BJ (cell line): ENCODE results near the gene PIGK. TPM values are rescaled to one million over a fixed set of nuclear protein-coding genes. Genes with fewer than 3 reads are reported as not detected.
A peak's percentile ranks its signal among the peaks of the same experiment; 100 is the strongest.
"Not testable (repeated sequence)": the region's sequence is repeated elsewhere in the genome, so short reads cannot be mapped to it uniquely, and the experiment has no call there.

Source experiments
- CTCF ChIA-PET: fragments of 350-600 bp; formaldehyde crosslinking; extraction: SDS; loops from one replicate; lab custom pipeline; 2021; ENCODE audit warnings: antibody characterized with exemption, inconsistent platforms; lab: Yijun Ruan, JAX
- POLR2A ChIA-PET: fragments of 300-600 bp; sonication (Branson Sonifier 250); formaldehyde crosslinking; extraction: SDS; loops from one replicate; lab custom pipeline; 2021; ENCODE audit warnings: antibody characterized with exemption; lab: Charles Lee
- DNase-seq: peaks from one replicate; pipeline ENCODE4 v3.0.0-alpha.2; 2011; ENCODE audit warnings: low read depth
- H3K27me3 ChIP-seq: 2 replicates; pipeline ENCODE4 v1.6.0; 2011; ENCODE audit warnings: low read length; ENCODE audit not compliant: control insufficient read depth, insufficient read depth
- H3K36me3 ChIP-seq: 2 replicates; pipeline ENCODE4 v1.5.1; 2011; ENCODE audit warnings: low read length; ENCODE audit not compliant: control insufficient read depth, insufficient read depth
- H3K4me3 ChIP-seq: 2 replicates; pipeline ENCODE4 v1.5.1; 2011; ENCODE audit warnings: low read depth, mild to moderate bottlenecking, control low read depth, low read length
- polyA plus RNA-seq: library from polyadenylated mRNA; depleted of rRNA; stranded (reverse); fragments of >200 nt; gene quantifications from 2 replicates; pipeline ENCODE4 v1.2.3, GENCODE V29; 2011
- TF ChIP-seq, protein P1 (sequence below): IDR thresholded peaks from 2 replicates; pipeline ENCODE4 v1.5.1; 2011; ENCODE audit warnings: low read depth, mild to moderate bottlenecking, control low read depth, inconsistent platforms, low read length, moderate library complexity; ENCODE audit not compliant: insufficient read depth

PIGK gene
- polyA plus RNA-seq, 1 experiment = 12.7 TPM

DNA sequence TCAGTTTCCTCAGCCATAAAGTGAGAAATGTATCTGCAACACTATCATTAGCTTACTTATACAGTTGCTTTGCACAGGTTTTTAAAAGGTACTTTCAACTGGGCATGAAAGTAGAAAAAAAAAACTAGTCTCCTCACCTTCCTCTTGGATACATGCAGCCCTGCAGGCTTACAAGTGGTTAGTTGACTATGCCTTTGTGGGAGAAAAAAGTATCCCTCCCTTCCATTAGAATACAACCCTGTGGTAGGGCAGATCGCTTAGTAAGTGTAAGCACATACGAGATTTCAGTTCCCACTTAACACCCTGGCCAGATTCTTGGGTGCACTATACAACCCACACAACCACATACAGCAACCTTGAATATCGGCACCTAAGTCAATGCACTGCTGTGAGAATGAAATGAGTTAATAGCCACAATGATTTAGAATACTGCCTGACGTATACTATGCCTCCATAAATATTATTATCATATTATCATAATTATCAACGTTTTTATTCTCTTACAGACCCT lies 54.7 kb downstream of the PIGK start:
- no peak overlapping the region for H3K4me3 ChIP-seq
- TF ChIP-seq, protein P1, sequence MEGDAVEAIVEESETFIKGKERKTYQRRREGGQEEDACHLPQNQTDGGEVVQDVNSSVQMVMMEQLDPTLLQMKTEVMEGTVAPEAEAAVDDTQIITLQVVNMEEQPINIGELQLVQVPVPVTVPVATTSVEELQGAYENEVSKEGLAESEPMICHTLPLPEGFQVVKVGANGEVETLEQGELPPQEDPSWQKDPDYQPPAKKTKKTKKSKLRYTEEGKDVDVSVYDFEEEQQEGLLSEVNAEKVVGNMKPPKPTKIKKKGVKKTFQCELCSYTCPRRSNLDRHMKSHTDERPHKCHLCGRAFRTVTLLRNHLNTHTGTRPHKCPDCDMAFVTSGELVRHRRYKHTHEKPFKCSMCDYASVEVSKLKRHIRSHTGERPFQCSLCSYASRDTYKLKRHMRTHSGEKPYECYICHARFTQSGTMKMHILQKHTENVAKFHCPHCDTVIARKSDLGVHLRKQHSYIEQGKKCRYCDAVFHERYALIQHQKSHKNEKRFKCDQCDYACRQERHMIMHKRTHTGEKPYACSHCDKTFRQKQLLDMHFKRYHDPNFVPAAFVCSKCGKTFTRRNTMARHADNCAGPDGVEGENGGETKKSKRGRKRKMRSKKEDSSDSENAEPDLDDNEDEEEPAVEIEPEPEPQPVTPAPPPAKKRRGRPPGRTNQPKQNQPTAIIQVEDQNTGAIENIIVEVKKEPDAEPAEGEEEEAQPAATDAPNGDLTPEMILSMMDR = no peak
- no peaks in the 10 kb centered on the region for H3K36me3 ChIP-seq
- no peak for DNase-seq
- CTCF ChIA-PET = no interaction called here
- no peaks in the 10 kb centered on the region for H3K27me3 ChIP-seq
- POLR2A ChIA-PET = no interaction called here

DNA sequence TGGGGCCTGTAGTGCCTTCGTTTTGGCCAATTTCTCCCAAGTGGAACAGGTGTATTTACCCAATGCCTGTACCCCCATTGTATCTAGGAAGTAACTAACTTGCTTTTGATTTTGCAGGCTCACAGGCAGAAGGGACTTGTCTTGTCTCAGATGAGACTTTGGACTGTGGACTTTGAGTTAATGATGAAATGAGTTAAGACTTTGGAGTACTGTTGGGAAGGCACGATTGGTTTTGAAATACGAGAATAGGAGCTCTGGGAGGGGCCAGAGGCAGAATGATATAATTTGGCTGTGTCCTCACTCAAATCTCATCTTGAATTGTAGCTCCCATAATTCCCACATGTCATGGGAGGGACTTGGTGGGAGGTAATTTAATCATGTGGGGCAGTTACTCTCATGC lies 59.5 kb downstream of the PIGK start:
- CTCF ChIA-PET = interaction anchor here (1.0 kb wide), 1 partner anchor 12 kb away, joined by 3 read pairs; no protein-coding TSS in a partner anchor
- POLR2A ChIA-PET, DNase-seq, H3K4me3 ChIP-seq, H3K27me3 ChIP-seq, H3K36me3 ChIP-seq: not testable (repeated sequence)

DNA sequence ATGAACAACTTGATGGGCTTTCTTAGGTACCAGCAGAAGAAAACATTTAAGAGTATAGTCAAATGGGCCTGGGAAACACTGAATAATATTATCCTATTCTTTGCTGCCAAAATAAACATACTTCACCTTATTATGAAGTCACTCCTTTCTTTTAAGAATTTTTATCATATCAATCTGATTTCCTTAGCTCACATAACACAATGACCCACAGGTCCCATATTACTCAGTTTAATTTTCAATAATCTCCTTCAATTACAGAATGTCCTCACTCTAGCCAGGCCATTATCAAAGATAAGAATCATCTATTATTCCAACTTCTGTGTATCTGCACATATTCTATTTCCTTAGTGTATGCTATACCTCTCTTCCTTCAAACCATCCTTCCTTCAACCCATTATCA lies 63.0 kb downstream of the PIGK start:
- DNase-seq = no peak

DNA sequence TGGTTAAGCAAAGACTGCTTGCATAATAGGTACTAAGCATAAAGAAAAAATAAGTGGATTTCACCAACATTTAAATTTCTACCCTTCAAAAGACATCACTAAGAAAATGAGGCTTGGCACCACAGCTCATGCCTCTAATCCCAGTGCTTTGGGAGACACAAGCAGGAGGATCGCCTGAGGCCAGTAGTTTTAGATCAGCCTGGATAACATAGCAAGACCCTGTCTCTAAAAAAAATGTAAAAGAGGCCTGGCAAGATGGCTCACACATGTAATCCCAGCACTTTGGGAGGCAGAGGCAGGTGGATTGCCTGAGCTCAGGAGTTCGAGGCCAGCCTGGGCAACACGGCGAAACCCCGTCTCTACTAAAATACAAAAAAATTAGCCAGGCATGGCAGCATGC lies 73.0 kb downstream of the PIGK start:
- ChIA-PET POLR2A (no interaction called here), CTCF (interaction anchor here (1.2 to 5.3 kb wide), 3 partner anchors 281 to 993 kb away, joined by 3 to 25 read pairs (median 9); no protein-coding TSS in a partner anchor)
- H3K4me3 ChIP-seq = no peak overlapping the region
- H3K36me3 ChIP-seq = no peaks in the 10 kb centered on the region
- TF ChIP-seq, protein P1 = no peak
- DNase-seq = no peak
- no peaks in the 10 kb centered on the region for H3K27me3 ChIP-seq

More for the DNA sequence above, 63.0 kb downstream of the PIGK start:
- Histone ChIP-seq H3K36me3 (no peaks in the 10 kb centered on the region), H3K27me3 (no peaks in the 10 kb centered on the region), H3K4me3 (no peak overlapping the region)
- TF ChIP-seq, protein P1 = no peak
- CTCF ChIA-PET = interaction anchor here (1.6 kb wide), 1 partner anchor 377 kb away, joined by 6 read pairs; no protein-coding TSS in a partner anchor
- POLR2A ChIA-PET = no interaction called here

DNA sequence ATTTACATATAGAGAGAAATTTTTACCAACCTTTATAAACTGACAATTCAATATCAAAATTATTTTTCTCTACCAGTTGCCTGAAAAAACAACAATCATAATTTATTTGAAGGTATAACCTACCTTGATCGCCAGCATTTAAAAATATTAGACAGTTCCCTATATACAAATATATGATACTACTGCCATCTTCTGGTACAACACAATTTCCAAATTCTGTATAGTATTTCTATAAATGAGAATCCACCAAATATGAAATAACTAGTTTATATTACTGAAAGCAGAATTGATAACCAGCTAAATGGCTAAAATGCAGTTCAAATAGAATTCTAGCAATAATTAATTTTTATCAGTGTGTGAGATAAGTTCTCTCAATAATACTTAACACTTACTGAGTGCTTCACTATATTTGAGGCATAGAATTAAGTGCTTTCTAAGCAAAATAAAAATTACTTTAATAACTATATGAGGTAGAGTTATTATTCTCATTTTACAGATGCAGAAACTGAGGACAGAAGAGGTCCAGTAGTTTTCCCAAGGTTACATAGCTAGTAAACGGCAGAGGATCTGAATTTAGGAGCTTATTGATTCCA lies 75.6 kb downstream of the PIGK start:
- CTCF ChIA-PET = interaction anchor here (0.7 to 5.3 kb wide), 4 partner anchors 395 to 990 kb away, joined by 3 to 25 read pairs (median 6); no protein-coding TSS in a partner anchor
- Histone ChIP-seq H3K4me3 (no peak overlapping the region), H3K36me3 (no peaks in the 10 kb centered on the region), H3K27me3 (no peaks in the 10 kb centered on the region)
- POLR2A ChIA-PET = no interaction called here
- TF ChIP-seq, protein P1 = peak; percentile 27; the same call in 1 of the 2 replicates
- no peak for DNase-seq

DNA sequence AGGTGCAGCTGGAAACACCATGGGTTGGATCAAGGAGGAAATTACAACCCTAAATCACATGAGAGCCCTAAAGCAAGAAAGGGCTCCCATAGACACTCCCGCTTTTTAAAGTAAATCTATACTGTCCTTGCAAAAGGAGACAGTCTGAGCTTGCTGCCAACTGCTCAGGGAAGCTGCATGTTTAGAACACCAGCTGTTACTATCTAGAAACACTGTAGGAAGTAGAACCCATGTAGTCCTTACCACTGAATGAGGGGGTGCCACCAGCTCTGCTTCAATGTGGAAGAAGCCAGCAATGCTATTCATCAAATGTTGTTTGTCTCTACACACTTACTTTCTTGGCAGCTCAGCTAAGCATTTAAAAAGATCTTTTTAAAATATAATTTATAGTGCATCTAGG lies 79.8 kb downstream of the PIGK start:
- ChIA-PET CTCF (interaction anchor here (1.0 to 1.3 kb wide), 3 partner anchors 11 to 984 kb away, joined by 4 read pairs; no protein-coding TSS in a partner anchor), POLR2A (no interaction called here)
- TF ChIP-seq, protein P1 = no peak
- H3K4me3 ChIP-seq = no peak overlapping the region
- DNase-seq = no peak
- H3K27me3 ChIP-seq = no peaks in the 10 kb centered on the region
- no peaks in the 10 kb centered on the region for H3K36me3 ChIP-seq
